ENCODE results near the gene AXIN2. TPM values are rescaled to one million over a fixed set of nuclear protein-coding genes. Genes with fewer than 3 reads are reported as not detected.

AXIN2 gene
- total RNA-seq: 10 to 100 TPM; 32.3 to 54.6 TPM

DNA sequence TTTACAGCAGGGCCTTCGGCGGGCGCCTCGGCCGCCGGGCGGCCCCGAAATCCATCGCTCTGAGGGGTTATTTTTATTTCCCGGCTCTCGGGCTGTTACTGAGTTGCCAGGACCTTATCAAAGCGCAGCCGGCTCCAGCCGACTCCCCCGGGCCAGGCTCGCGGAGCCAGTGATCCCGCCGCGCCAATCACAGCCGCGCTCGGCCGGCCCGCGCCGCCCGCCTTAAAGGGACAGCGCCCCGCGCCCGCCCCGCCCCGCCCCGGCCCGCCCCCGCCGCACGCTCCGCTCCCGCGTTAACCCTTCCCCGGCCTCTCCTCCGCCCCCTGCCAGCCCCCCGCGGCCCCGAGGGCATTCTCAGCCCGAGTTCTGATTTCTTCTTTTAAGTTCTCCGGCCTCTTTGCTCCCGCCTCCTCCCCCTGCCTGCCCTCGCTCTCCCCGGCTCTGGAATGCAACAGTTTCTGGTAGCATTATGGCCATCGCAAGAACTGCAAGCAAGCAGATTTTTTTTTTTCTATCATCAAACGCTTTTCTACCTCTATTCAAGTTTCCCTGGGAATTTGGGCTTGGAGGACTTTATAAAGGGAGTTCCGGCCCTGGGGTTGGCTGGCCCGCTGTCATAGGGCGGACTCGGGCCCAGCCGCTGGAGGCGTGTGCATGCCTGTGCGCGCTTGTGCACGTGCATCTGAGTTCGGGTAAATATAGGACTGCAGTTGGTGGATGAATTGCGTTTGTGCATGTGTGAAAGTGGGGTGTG is at the start of gene AXIN2:
Gene AXIN2, minus strand, starts transcription at position 197 of the 754 bp plus-strand sequence. CDS start 3,028 bp downstream, outside the sequence.
- Histone ChIP-seq H3K27me3 (replicated peaks; ENCODE audit: insufficient read depth) (no peaks in the 10 kb centered on the region), H3K27ac (peak within 1 kb of the TSS; percentile 94 to 96), H3K4me3 (peak within 1 kb of the TSS in 1 of 2 donors; percentile 83), H3K9me3 (no peaks in the 10 kb centered on the region), H3K4me1 (replicated peaks) (peaks cover 2% of the 10 kb centered on the region), H3K36me3 (no peaks in the 10 kb centered on the region)
- intact Hi-C loops (cut with DNase I): loop anchor here (10.0 kb wide), 1 partner anchor 1113 kb away; no protein-coding TSS in a partner anchor
- TF ChIP-seq POLR2A (IDR thresholded peaks at IDR 0.05): no peak
- TF ChIP-seq POLR2AphosphoS5 (IDR thresholded peaks at IDR 0.05): peak; percentile 34
- TF ChIP-seq CTCF (IDR thresholded peaks at IDR 0.05): peak in 2 of 4 experiments; percentile 36 to 40
- 2% methylated on average over 57 of the region's 65 CpGs for WGBS
- peak; percentile 89 for DNase-seq (ENCODE audit: low spot score)

DNA sequence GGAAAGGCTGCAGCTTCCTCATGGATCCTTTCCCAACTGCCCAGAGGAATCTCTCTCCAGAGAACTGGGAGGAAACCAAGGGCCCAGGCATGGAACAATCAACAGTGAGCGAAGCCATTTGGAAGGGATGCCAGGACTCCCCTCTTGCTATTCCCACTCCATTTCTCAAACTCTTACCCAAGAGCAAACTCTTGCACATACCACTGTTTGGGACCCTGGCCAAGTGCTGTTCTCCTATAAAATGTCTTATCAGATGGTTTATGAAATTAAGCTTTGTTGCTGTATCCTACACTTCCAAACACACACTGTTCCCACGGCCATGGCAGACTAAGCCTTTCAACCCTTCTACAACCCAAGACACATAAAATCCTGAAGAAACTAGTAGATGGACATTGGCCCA is 48.3 kb upstream of the AXIN2 start:
- 12% methylated on average over 2 of the region's 2 CpGs for WGBS
- Histone ChIP-seq H3K27ac (peak overlapping the region in 1 of 2 donors; percentile 40), H3K4me3 (no peak overlapping the region), H3K9me3 (no peaks in the 10 kb centered on the region), H3K27me3 (replicated peaks; ENCODE audit: insufficient read depth) (no peaks in the 10 kb centered on the region), H3K36me3 (no peaks in the 10 kb centered on the region), H3K4me1 (replicated peaks) (no peaks in the 10 kb centered on the region)
- TF ChIP-seq POLR2A (IDR thresholded peaks at IDR 0.05) (no peak), POLR2AphosphoS5 (IDR thresholded peaks at IDR 0.05) (peak; percentile 79)
- intact Hi-C loops (cut with DNase I): no loop called here
- peak; percentile 85 for DNase-seq (ENCODE audit: low spot score)

DNA sequence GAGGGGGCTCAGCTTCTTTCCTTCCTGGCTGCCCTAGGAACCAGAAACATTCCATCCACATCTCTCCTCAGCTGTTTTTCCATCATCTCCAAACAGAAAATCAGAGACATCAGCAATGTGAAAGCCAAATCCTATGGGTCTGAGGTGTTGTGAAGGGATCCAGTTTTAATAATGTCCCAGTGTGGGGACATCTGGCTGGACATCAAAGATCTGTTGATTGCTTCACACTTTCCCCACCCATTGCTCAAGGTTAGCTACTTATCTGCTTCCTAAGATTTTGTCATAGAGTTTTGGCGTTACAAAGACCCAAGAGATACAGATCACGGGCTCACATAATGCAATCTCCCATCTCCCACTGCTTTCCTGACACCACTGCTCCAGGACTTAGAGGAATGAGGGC is 47.8 kb upstream of the AXIN2 start:
- peak overlapping the region in 1 of 2 donors; percentile 4 for H3K27ac ChIP-seq
- no peak for TF ChIP-seq CTCF (IDR thresholded peaks at IDR 0.05)
- no peak for TF ChIP-seq POLR2A (IDR thresholded peaks at IDR 0.05)
- TF ChIP-seq POLR2AphosphoS5 (IDR thresholded peaks at IDR 0.05): no peak
- H3K36me3 ChIP-seq: no peaks in the 10 kb centered on the region
- H3K4me3 ChIP-seq: no peak overlapping the region
- H3K27me3 ChIP-seq (replicated peaks; ENCODE audit: insufficient read depth): no peaks in the 10 kb centered on the region
- intact Hi-C loops (cut with DNase I): no loop called here
- WGBS: 40% methylated on average over 2 of the region's 2 CpGs
- DNase-seq (ENCODE audit: low spot score): no peak
- no peaks in the 10 kb centered on the region for H3K9me3 ChIP-seq
- no peaks in the 10 kb centered on the region for H3K4me1 ChIP-seq (replicated peaks)

- no peak for TF ChIP-seq POLR2A (IDR thresholded peaks at IDR 0.05)
- no peak for TF ChIP-seq POLR2AphosphoS5 (IDR thresholded peaks at IDR 0.05)
- TF ChIP-seq CTCF (IDR thresholded peaks at IDR 0.05): no peak
- DNase-seq (ENCODE audit: low spot score): no peak
- H3K9me3 ChIP-seq: no peaks in the 10 kb centered on the region
- no peak overlapping the region for H3K4me3 ChIP-seq
- intact Hi-C loops (cut with DNase I): no loop called here
- no peaks in the 10 kb centered on the region for H3K4me1 ChIP-seq (replicated peaks)
- no peaks in the 10 kb centered on the region for H3K27me3 ChIP-seq (replicated peaks; ENCODE audit: insufficient read depth)
- no peaks in the 10 kb centered on the region for H3K36me3 ChIP-seq
- H3K27ac ChIP-seq: no peak overlapping the region
- WGBS: 76% methylated on average over 4 of the region's 4 CpGs
These were observed 42.6 kb upstream of the AXIN2 start for GRCh38 chr17:65604070-65604469.

GRCh38 chr17:65601881-65602280 is 40.4 kb upstream of the AXIN2 start:
- WGBS: 90% methylated on average over 2 of the region's 2 CpGs
- Histone ChIP-seq H3K4me3 (no peak overlapping the region), H3K4me1 (replicated peaks) (no peaks in the 10 kb centered on the region), H3K27ac (no peak overlapping the region), H3K36me3 (no peaks in the 10 kb centered on the region), H3K9me3 (no peaks in the 10 kb centered on the region), H3K27me3 (replicated peaks; ENCODE audit: insufficient read depth) (no peaks in the 10 kb centered on the region)
- no peak for TF ChIP-seq CTCF (IDR thresholded peaks at IDR 0.05)
- no peak for TF ChIP-seq POLR2AphosphoS5 (IDR thresholded peaks at IDR 0.05)
- no peak for TF ChIP-seq POLR2A (IDR thresholded peaks at IDR 0.05)
- no peak for DNase-seq (ENCODE audit: low spot score)
- intact Hi-C loops (cut with DNase I): no loop called here
